HEK293T (cell line): ENCODE results near the gene KLHDC4.

Experiments used
- CTCF ChIA-PET: fragments of 350-600 bp; formaldehyde crosslinking; extraction: SDS; loops from one replicate; lab custom pipeline; 2021; ENCODE audit warnings: antibody characterized with exemption, inconsistent platforms; lab: Yijun Ruan, JAX
- POLR2A ChIA-PET: fragments of 350-600 bp; formaldehyde crosslinking; extraction: SDS; loops from one replicate; lab custom pipeline; 2020; ENCODE audit warnings: antibody characterized with exemption, inconsistent platforms; lab: Yijun Ruan, JAX
- DNase-seq: peaks from one replicate; pipeline ENCODE4 v3.0.0; 2012; ENCODE audit warnings: mixed read lengths; ENCODE audit errors: extremely low spot score
- ARNT ChIP-seq: fragments of 450-650 bp; IDR thresholded peaks from 2 replicates; pipeline ENCODE4 v1.6.1; 2017; ENCODE audit warnings: mild to moderate bottlenecking
- BHLHE40 ChIP-seq: fragments of 450-650 bp; IDR thresholded peaks from 2 replicates; pipeline ENCODE4 v1.6.1; 2016; ENCODE audit warnings: mild to moderate bottlenecking, moderate library complexity, borderline replicate concordance
- CTBP1 ChIP-seq: fragments of 450-650 bp; IDR thresholded peaks from 2 replicates; pipeline ENCODE4 v1.6.1; 2016; ENCODE audit warnings: borderline replicate concordance
- ELF4 ChIP-seq: fragments of 450-650 bp; IDR thresholded peaks from 2 replicates; pipeline ENCODE4 v1.6.1; 2017; ENCODE audit warnings: antibody characterized with exemption
- FOXA1 ChIP-seq: fragments of 450-650 bp; IDR thresholded peaks from 2 replicates; pipeline ENCODE4 v1.6.1; 2016; ENCODE audit warnings: mild to moderate bottlenecking
- FOXK2 ChIP-seq: fragments of 450-650 bp; IDR thresholded peaks from 2 replicates; pipeline ENCODE4 v1.6.1; 2016; ENCODE audit warnings: mild to moderate bottlenecking
- FOXM1 ChIP-seq: fragments of 450-650 bp; IDR thresholded peaks from 2 replicates; pipeline ENCODE4 v1.6.1; 2017; ENCODE audit warnings: mild to moderate bottlenecking, borderline replicate concordance
- HDGF ChIP-seq: fragments of 450-650 bp; IDR thresholded peaks from 2 replicates; pipeline ENCODE4 v1.6.1; 2017; ENCODE audit warnings: antibody characterized with exemption, borderline replicate concordance
- L3MBTL2 ChIP-seq: fragments of 450-650 bp; conservative IDR thresholded peaks from 2 replicates; pipeline ENCODE4 v1.6.1; 2016; ENCODE audit warnings: mild to moderate bottlenecking
- LEF1 ChIP-seq: fragments of 450-650 bp; IDR thresholded peaks from 2 replicates; pipeline ENCODE4 v1.6.1; 2017; ENCODE audit warnings: mild to moderate bottlenecking, borderline replicate concordance
- NFRKB ChIP-seq: fragments of 450-650 bp; IDR thresholded peaks from 2 replicates; pipeline ENCODE4 v1.6.1; 2016; ENCODE audit warnings: mild to moderate bottlenecking, moderate library complexity
- PKNOX1 ChIP-seq: fragments of 450-650 bp; IDR thresholded peaks from 2 replicates; pipeline ENCODE4 v1.6.1; 2016
- SP1 ChIP-seq: fragments of 450-650 bp; IDR thresholded peaks from 2 replicates; pipeline ENCODE4 v1.6.1; 2017
- SUZ12 ChIP-seq: fragments of 450-650 bp; IDR thresholded peaks from 2 replicates; pipeline ENCODE4 v1.6.1; 2016; ENCODE audit warnings: mild to moderate bottlenecking
- TARDBP ChIP-seq: fragments of 450-650 bp; IDR thresholded peaks from 2 replicates; pipeline ENCODE4 v1.6.1; 2016
- ZNF384 ChIP-seq: fragments of 450-650 bp; IDR thresholded peaks from 2 replicates; pipeline ENCODE4 v1.6.1; 2016

Gene KLHDC4

GRCh38 chr16:87806641-87807546 lies 41.1 kb upstream of the KLHDC4 start:
- no peak for TF ChIP-seq FOXA1
- no peak for TF ChIP-seq NFRKB
- no peak for TF ChIP-seq L3MBTL2
- TF ChIP-seq ELF4 = no peak
- TF ChIP-seq FOXK2 = no peak
- no peak for TF ChIP-seq ARNT
- TF ChIP-seq SUZ12 = no peak
- TF ChIP-seq SP1 = no peak
- no peak for TF ChIP-seq PKNOX1
- TF ChIP-seq CTBP1 = no peak
- no peak for TF ChIP-seq FOXM1
- TF ChIP-seq TARDBP = no peak
- no peak for TF ChIP-seq LEF1
- TF ChIP-seq BHLHE40 = no peak
- no peak for TF ChIP-seq HDGF
- TF ChIP-seq ZNF384 = no peak
- ChIA-PET POLR2A (interaction anchor here (0.9 to 1.6 kb wide), 4 partner anchors 13 to 41 kb away, joined by 3 to 5 read pairs (median 4); partner anchors contain the start of gene KLHDC4), CTCF (interaction anchor here (0.7 to 0.9 kb wide), 2 partner anchors 13 to 65 kb away, joined by 4 to 6 read pairs; no protein-coding TSS in a partner anchor)

DNA sequence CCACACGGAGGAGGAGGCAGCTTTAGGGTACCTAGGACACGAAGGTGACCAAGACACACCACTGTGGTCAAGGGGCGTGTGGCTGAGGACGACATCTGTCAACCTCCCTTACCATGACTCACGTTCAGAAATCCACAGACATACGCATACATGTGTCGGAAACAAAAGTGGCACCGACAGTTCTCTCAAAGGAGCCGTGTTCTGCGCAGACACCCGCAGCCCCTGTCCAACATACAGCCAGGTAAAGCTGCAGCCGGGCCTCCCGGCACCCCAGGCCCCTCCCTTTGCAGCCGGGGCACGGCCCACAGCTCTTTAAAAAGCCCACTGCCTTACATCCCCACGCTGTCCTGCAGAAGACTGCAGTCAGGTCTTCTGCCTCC lies 40.5 kb upstream of the KLHDC4 start:
- ChIA-PET POLR2A (interaction anchor here (0.9 to 1.2 kb wide), 2 partner anchors 13 to 40 kb away, joined by 3 to 5 read pairs; partner anchors contain the start of gene KLHDC4), CTCF (interaction anchor here (0.9 kb wide), 1 partner anchor 12 kb away, joined by 4 read pairs; no protein-coding TSS in a partner anchor)
- TF ChIP-seq LEF1 (no peak), BHLHE40 (no peak), FOXA1 (no peak), ARNT (no peak), HDGF (no peak), CTBP1 (no peak), FOXK2 (no peak), TARDBP (no peak)
- no peak for DNase-seq

More at GRCh38 chr16:87806641-87807546, 41.1 kb upstream of the KLHDC4 start:
- no peak for DNase-seq

DNA sequence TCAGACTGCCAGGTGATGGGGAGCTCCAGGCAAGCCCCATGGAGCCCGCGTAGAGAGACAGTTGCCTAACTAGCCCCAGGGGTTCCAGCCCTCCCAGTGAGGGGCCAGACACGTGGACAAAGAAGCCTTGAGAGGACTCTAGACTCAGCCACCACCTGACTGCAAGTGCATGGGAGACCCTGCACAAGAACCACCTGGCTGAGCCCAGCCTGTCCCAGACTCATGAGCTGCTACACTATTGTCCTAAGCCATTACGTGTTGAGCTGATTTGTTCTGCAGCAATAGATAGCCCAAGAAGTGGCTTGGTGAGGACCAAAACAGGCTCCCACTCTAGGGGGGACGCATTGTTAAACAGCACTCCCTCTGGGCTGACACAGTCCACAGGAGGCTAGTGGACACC lies 37.6 kb upstream of the KLHDC4 start:
- ChIA-PET POLR2A (interaction anchor here (1.1 kb wide), 1 partner anchor 25 kb away, joined by 3 read pairs; no protein-coding TSS in a partner anchor), CTCF (interaction anchor here (1.5 kb wide), 1 partner anchor 47 kb away, joined by 3 read pairs; no protein-coding TSS in a partner anchor)
- DNase-seq = no peak
- TF ChIP-seq NFRKB (no peak), L3MBTL2 (no peak), FOXK2 (no peak), SP1 (no peak)

- ChIA-PET CTCF (no interaction called here), POLR2A (no interaction called here)
- TF ChIP-seq FOXM1 (no peak), L3MBTL2 (no peak), ELF4 (no peak), CTBP1 (no peak), ARNT (no peak), SUZ12 (no peak), SP1 (no peak), HDGF (no peak), ZNF384 (no peak), PKNOX1 (no peak), FOXA1 (no peak)
- no peak for DNase-seq
These were observed 36.9 kb upstream of the KLHDC4 start for GRCh38 chr16:87802670-87803069.

DNA sequence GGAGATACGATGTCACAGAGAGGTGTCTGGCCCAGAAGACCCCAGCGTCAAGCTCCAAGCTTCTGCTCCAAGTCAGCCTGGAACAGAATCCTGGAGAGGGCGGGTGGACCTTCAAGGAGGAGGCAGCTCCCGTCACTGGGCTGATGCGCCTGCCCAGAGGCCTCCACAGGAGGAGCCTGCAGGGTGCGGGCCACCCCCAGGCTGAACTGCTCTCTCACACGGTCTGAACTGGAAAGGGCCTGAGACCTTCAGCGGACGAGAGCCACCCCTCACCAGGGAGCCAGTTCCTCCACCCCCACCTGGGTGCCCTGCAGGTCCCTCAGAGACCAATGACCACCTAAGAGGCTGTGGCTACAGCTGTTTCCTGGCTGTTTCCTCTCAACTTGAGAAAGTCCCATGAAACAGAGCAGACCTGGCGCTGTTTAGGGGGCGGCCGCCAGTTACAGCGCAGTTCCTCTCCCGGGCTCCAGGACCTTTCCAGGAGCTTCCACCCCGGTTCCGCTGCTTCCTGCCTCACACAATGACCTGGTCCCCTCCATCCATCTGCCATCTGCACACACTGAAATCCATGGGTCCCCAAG lies 36.0 kb upstream of the KLHDC4 start:
- TF ChIP-seq TARDBP (no peak), FOXA1 (no peak), ELF4 (no peak), ZNF384 (no peak), FOXM1 (no peak), FOXK2 (no peak), ARNT (no peak)
- no peak for DNase-seq
- POLR2A ChIA-PET = interaction anchor here (1.1 kb wide), 1 partner anchor 23 kb away, joined by 3 read pairs; no protein-coding TSS in a partner anchor
- CTCF ChIA-PET = interaction anchor here (1.1 kb wide), 1 partner anchor 10 kb away, joined by 3 read pairs; no protein-coding TSS in a partner anchor

- no peak for DNase-seq
- CTCF ChIA-PET = no interaction called here
- POLR2A ChIA-PET = no interaction called here
- TF ChIP-seq SP1 = no peak
- TF ChIP-seq ELF4 = no peak
- TF ChIP-seq LEF1 = no peak
- no peak for TF ChIP-seq FOXM1
- TF ChIP-seq HDGF = no peak
- no peak for TF ChIP-seq SUZ12
- no peak for TF ChIP-seq ZNF384
These were observed 34.7 kb upstream of the KLHDC4 start for GRCh38 chr16:87800497-87800896.
